ENCODE measurements around the gene RAI14. TPM values are rescaled to one million over a fixed set of nuclear protein-coding genes. Genes with fewer than 3 reads are reported as not detected.
"Not testable (repeated sequence)": the region's sequence is repeated elsewhere in the genome, so short reads cannot be mapped to it uniquely, and the experiment has no call there.

RAI14 gene
- total RNA-seq, 2 donors from 2014 or later = 25.7 to 27.5 TPM

DNA sequence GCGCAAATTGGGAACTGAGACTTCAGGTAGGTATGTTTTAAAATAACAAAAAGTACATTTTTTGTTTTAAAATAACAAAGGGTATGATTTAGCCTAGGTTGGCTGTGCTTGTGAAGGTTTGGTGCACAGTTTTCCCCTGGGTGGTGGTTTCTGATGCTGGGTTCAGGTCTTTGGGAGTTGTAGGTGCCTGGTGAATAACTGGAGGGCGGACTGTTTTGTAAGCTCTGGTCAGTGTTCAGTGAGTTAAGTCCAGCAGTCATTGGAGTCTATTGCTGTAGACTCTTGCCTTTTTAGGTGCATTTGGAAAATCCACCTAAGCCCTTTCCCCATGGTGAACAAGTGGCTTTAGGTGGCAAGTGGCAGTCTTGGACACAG is 43.9 kb downstream of the RAI14 start:
- Histone ChIP-seq H3K27ac (peak overlapping the region in 2 of 4 donors; percentile 4 to 42), H3K9me3 (no peaks in the 10 kb centered on the region), H3K4me3 (no peak overlapping the region), H3K4me1 (peaks cover 14% of the 10 kb centered on the region), H3K27me3 (no peaks in the 10 kb centered on the region), H3K36me3 (replicated peaks in 1 of 2; ENCODE audit: insufficient read depth in 1 of 2, low read depth in 2 of 2) (no peaks in the 10 kb centered on the region)
- no peak for DNase-seq
- intact Hi-C loops (cut with DNase I) = no loop called here
- TF ChIP-seq POLR2A (IDR thresholded peaks at IDR 0.05) = no peak
- TF ChIP-seq, protein P1, sequence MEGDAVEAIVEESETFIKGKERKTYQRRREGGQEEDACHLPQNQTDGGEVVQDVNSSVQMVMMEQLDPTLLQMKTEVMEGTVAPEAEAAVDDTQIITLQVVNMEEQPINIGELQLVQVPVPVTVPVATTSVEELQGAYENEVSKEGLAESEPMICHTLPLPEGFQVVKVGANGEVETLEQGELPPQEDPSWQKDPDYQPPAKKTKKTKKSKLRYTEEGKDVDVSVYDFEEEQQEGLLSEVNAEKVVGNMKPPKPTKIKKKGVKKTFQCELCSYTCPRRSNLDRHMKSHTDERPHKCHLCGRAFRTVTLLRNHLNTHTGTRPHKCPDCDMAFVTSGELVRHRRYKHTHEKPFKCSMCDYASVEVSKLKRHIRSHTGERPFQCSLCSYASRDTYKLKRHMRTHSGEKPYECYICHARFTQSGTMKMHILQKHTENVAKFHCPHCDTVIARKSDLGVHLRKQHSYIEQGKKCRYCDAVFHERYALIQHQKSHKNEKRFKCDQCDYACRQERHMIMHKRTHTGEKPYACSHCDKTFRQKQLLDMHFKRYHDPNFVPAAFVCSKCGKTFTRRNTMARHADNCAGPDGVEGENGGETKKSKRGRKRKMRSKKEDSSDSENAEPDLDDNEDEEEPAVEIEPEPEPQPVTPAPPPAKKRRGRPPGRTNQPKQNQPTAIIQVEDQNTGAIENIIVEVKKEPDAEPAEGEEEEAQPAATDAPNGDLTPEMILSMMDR (IDR thresholded peaks at IDR 0.05) = no peak
- peak; percentile 18 for ATAC-seq
- WGBS, 2 donors = 55 to 57% methylated on average over 2 of the region's 2 CpGs

DNA sequence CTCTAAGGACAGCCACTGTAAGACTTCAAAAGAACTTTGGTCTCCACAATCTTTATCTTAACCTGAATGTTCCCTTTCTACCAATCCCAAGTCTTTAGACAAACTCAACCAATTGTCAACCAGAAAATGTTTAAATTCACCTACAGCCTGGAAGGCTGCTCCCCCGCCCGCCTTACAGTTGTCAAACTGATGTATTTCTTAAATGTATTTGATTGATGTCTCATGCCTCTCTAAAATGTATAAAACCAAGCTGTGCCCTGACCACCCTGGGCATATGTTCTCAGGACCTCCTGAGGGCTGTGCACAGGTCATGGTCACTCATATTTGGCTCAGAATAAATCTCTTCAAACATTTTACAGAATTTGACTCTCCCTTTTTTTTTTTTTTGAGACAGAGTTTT is 45.3 kb downstream of the RAI14 start:
- H3K27me3 ChIP-seq; ATAC-seq; H3K9me3 ChIP-seq; DNase-seq; H3K4me3 ChIP-seq; intact Hi-C loops (cut with DNase I); H3K36me3 ChIP-seq (replicated peaks in 1 of 2; ENCODE audit: insufficient read depth in 1 of 2, low read depth in 2 of 2); H3K27ac ChIP-seq: not testable (repeated sequence)
- peaks cover 14% of the 10 kb centered on the region for H3K4me1 ChIP-seq
- 90 to 97% methylated on average over 2 of the region's 2 CpGs for WGBS, 2 donors

DNA sequence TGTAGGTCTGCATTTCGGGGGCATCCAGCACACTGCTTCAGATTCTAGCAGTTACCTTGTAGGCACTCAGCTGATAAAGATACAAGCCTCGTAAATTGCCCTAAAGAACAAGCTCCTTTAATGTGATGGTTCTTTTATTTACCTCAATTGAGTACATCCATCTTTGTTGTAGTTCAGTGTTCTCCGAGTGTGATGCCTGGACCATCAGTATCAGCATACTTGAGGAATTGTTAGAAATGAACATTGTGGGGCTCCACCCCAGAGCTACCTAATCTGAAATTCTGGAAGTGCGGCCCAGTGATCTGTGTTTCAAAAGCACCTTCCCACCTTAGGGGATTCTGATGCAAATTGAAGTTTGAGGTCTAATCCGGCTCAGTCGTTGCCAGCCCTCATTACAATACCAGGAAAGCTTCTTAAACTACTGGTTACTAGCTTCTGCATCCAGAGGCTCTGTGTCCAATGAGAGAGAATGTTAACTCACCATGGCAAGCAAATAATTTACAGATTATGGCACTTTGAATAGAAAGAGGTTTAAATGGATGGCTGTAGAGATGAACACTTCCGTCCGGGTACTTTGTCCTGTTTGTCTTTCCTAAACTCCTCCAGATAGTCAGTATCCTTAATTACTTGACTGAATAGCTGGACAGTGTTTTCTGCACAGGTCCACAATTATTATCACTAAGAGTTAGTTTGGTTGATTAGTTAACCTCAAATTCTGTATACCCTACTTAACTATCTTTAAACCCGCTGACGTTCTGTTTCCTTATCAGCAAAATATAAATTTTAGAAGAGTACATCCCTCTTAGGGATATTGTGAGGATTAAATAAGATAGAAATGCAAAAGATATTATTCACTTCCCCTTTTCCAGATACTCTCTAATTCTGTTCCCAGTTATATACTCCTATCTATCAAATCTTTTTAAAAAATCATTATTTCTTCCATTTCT is 47.9 kb downstream of the RAI14 start:
- ATAC-seq (no peak), DNase-seq (no peak)
- Histone ChIP-seq H3K4me3 (no peak overlapping the region), H3K4me1 (peaks cover 22% of the 10 kb centered on the region), H3K9me3 (no peaks in the 10 kb centered on the region), H3K27ac (no peak overlapping the region), H3K36me3 (replicated peaks in 1 of 2; ENCODE audit: insufficient read depth in 1 of 2, low read depth in 2 of 2) (no peaks in the 10 kb centered on the region), H3K27me3 (no peaks in the 10 kb centered on the region)
- intact Hi-C loops (cut with DNase I) = no loop called here
- no peak for TF ChIP-seq POLR2A (IDR thresholded peaks at IDR 0.05)
- TF ChIP-seq, protein P1 (IDR thresholded peaks at IDR 0.05) = no peak
- 88 to 90% methylated on average over 10 of the region's 10 CpGs for WGBS, 2 donors

DNA sequence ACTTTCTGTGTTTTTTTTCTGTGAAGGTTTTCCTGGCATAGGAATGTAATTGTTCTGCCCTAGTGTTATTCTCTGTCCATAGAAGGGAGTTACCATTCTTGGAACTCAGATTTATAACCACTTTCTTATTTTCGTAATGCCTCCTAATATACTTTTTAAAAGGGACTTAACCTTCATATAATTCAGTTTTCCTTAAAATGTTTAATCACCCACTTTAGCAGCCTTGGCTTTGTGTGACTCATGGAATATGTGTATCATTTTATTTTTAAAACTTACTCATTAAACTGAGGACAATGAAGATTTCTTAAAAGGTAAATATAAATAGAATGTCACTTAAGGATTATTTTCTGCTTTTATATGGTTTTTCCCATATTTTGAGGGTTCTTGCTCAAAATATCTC is 50.0 kb downstream of the RAI14 start:
- H3K9me3 ChIP-seq = no peaks in the 10 kb centered on the region
- H3K36me3 ChIP-seq (replicated peaks in 1 of 2; ENCODE audit: insufficient read depth in 1 of 2, low read depth in 2 of 2) = no peaks in the 10 kb centered on the region
- intact Hi-C loops (cut with DNase I) = no loop called here
- 41 to 53% methylated on average over 1 of the region's 1 CpG for WGBS, 2 donors
- peaks cover 18% of the 10 kb centered on the region for H3K4me1 ChIP-seq
- no peak for TF ChIP-seq POLR2A (IDR thresholded peaks at IDR 0.05)
- TF ChIP-seq, protein P1 (IDR thresholded peaks at IDR 0.05) = no peak
- DNase-seq (no peak), ATAC-seq (no peak)
- H3K27me3 ChIP-seq = no peaks in the 10 kb centered on the region
- no peak overlapping the region for H3K27ac ChIP-seq
- H3K4me3 ChIP-seq = no peak overlapping the region

DNA sequence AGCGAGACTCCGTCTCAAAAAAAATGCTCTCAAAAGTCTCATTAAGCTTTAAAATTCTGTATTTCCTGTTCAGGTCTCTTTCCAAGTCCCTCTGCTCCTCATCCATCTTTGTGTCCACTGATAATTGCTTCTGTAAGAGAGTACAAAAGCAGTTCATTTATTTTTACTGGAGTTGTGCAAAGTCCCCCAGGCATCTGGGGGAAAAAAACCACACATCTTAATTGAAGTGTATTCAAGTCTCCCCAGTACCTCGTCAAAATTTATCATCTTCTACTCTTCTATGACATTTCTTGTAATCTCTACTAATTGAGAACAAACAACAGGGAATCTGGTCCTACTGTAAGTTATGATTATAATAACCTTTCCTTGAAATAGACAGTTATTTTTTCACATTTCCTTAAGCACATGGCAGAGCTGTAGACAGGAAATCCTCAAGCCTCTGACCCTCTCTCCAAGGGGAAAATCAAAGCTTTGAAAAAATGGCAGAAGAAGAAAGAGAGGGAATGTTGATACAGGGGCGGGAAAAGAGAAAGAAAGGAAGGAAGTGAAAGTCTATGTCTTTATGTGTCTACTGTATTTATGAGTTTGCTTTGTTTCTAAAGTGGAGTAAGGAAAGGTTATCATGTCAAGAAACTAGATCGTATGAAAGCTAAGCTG is 51.5 kb downstream of the RAI14 start:
- intact Hi-C loops (cut with DNase I) = no loop called here
- H3K27me3 ChIP-seq = no peaks in the 10 kb centered on the region
- DNase-seq = no peak

More for the DNA sequence above, 51.5 kb downstream of the RAI14 start:
- Histone ChIP-seq H3K27ac (no peak overlapping the region), H3K9me3 (no peaks in the 10 kb centered on the region), H3K4me3 (no peak overlapping the region), H3K36me3 (replicated peaks in 1 of 2; ENCODE audit: insufficient read depth in 1 of 2, low read depth in 2 of 2) (no peaks in the 10 kb centered on the region), H3K4me1 (peaks cover 18% of the 10 kb centered on the region)
- TF ChIP-seq, protein P1 (IDR thresholded peaks at IDR 0.05) = no peak
- no peak for TF ChIP-seq POLR2A (IDR thresholded peaks at IDR 0.05)
- 72 to 80% methylated on average over 5 of the region's 5 CpGs for WGBS, 2 donors
- no peak for ATAC-seq

Measured in body of pancreas (tissue), 4 donors.